H9 (cell line): Measurements from ENCODE around the gene UBE2E3. TPM values are rescaled to one million over a fixed set of nuclear protein-coding genes. Genes with fewer than 3 reads are reported as not detected.

Experiments used
- DNase-seq: peaks from one replicate; pipeline ENCODE4 v3.0.0-alpha.2; 2017
- H2AFZ ChIP-seq: one replicate; pipeline ENCODE4 v1.6.1; 2013; ENCODE audit warnings: mild to moderate bottlenecking, low read length, control low read depth, moderate library complexity
- H2AK5ac ChIP-seq: 2 replicates; pipeline ENCODE4 v1.6.1; 2013; ENCODE audit warnings: low read length, control low read depth, mixed read lengths; ENCODE audit not compliant: insufficient read length
- H2BK120ac ChIP-seq: one replicate; pipeline ENCODE4 v1.6.1; 2013; ENCODE audit warnings: low read depth, mild to moderate bottlenecking, low read length, control low read depth, inconsistent platforms; ENCODE audit not compliant: poor library complexity, severe bottlenecking
- H2BK12ac ChIP-seq: 2 replicates; pipeline ENCODE4 v1.6.1; 2013; ENCODE audit warnings: low read length, control low read depth, mixed read lengths, low read depth; ENCODE audit not compliant: insufficient read length
- H2BK15ac ChIP-seq: 2 replicates; pipeline ENCODE4 v1.6.1; 2013; ENCODE audit warnings: low read depth, low read length, control low read depth
- H2BK20ac ChIP-seq: one replicate; pipeline ENCODE4 v1.6.1; 2013; ENCODE audit warnings: low read depth, mild to moderate bottlenecking, low read length, control low read depth, inconsistent platforms; ENCODE audit not compliant: poor library complexity, severe bottlenecking
- H2BK5ac ChIP-seq: 2 replicates; pipeline ENCODE4 v1.6.1; 2013; ENCODE audit warnings: low read length, control low read depth, mixed read lengths; ENCODE audit not compliant: insufficient read length
- H3K14ac ChIP-seq: 2 replicates; pipeline ENCODE4 v1.6.1; 2013; ENCODE audit warnings: low read length, control low read depth; ENCODE audit not compliant: insufficient read depth
- H3K18ac ChIP-seq: 2 replicates; pipeline ENCODE4 v1.6.1; 2013; ENCODE audit warnings: low read depth, mild to moderate bottlenecking, mixed read lengths, low read length, control low read depth; ENCODE audit not compliant: insufficient read length
- H3K23ac ChIP-seq: 2 replicates; pipeline ENCODE4 v1.6.1; 2013; ENCODE audit warnings: low read length, control low read depth, mixed read lengths, low read depth; ENCODE audit not compliant: insufficient read length
- H3K23me2 ChIP-seq: 2 replicates; pipeline ENCODE4 v1.6.1; 2013; ENCODE audit warnings: low read depth, mild to moderate bottlenecking, mixed read lengths, low read length, control low read depth; ENCODE audit not compliant: insufficient read length, poor library complexity, severe bottlenecking
- H3K27ac ChIP-seq: 2 replicates; pipeline ENCODE4 v1.5.1; 2013; ENCODE audit warnings: low read length, control low read depth, mixed read lengths, low read depth; ENCODE audit not compliant: insufficient read length
- H3K27me3 ChIP-seq: 2 replicates; pipeline ENCODE4 v1.6.1; 2013; ENCODE audit warnings: low read length, control low read depth, inconsistent platforms; ENCODE audit not compliant: insufficient read depth
- H3K4ac ChIP-seq: 2 replicates; pipeline ENCODE4 v1.6.1; 2013; ENCODE audit warnings: low read depth, mild to moderate bottlenecking, control low read depth, inconsistent platforms, low read length, moderate library complexity
- H3K4me1 ChIP-seq: 2 replicates; pipeline ENCODE4 v1.6.1; 2013; ENCODE audit warnings: low read length, control low read depth, inconsistent platforms; ENCODE audit not compliant: insufficient read depth
- H3K4me2 ChIP-seq: 2 replicates; pipeline ENCODE4 v1.6.1; 2013; ENCODE audit warnings: low read length, control low read depth, mixed read lengths; ENCODE audit not compliant: insufficient read length, insufficient read depth
- H3K56ac ChIP-seq: 2 replicates; pipeline ENCODE4 v1.6.1; 2013; ENCODE audit warnings: low read depth, mild to moderate bottlenecking, mixed read lengths, low read length, control low read depth; ENCODE audit not compliant: insufficient read length
- H3K79me1 ChIP-seq: 2 replicates; pipeline ENCODE4 v1.6.1; 2013; ENCODE audit warnings: low read depth, mild to moderate bottlenecking, moderate library complexity, low read length, control low read depth, inconsistent platforms; ENCODE audit not compliant: insufficient read depth, poor library complexity, severe bottlenecking
- H3K79me2 ChIP-seq: 2 replicates; pipeline ENCODE4 v1.6.1; 2013; ENCODE audit warnings: low read length, control low read depth, inconsistent platforms; ENCODE audit not compliant: insufficient read depth
- H3K9ac ChIP-seq: 2 replicates; pipeline ENCODE4 v1.6.1; 2013; ENCODE audit warnings: low read length, control low read depth, mixed read lengths; ENCODE audit not compliant: insufficient read length; ENCODE audit errors: extremely low read depth
- H3K9me3 ChIP-seq: one replicate; pipeline ENCODE4 v1.6.1; 2013; ENCODE audit warnings: low read depth, low read length, inconsistent platforms; ENCODE audit not compliant: control insufficient read depth
- H3T11ph ChIP-seq: one replicate; pipeline ENCODE4 v1.6.1; 2013; ENCODE audit warnings: mild to moderate bottlenecking, low read length, control low read depth, inconsistent platforms
- H4K20me1 ChIP-seq: one replicate; pipeline ENCODE4 v1.6.1; 2013; ENCODE audit not compliant: control insufficient read depth, insufficient read length, insufficient read depth
- H4K5ac ChIP-seq: 2 replicates; pipeline ENCODE4 v1.6.1; 2013; ENCODE audit warnings: low read depth, mild to moderate bottlenecking, mixed read lengths, low read length, control low read depth; ENCODE audit not compliant: insufficient read length
- H4K8ac ChIP-seq: replicated peaks from 2 replicates; pipeline ENCODE4 v1.6.1; 2013; ENCODE audit warnings: low read length, control low read depth, mixed read lengths, low read depth; ENCODE audit not compliant: insufficient read length
- H4K91ac ChIP-seq: 2 replicates; pipeline ENCODE4 v1.6.1; 2013; ENCODE audit warnings: low read depth, mild to moderate bottlenecking, moderate library complexity, mixed read lengths, low read length, control low read depth; ENCODE audit not compliant: insufficient read length
- H3K27ac Mint-ChIP-seq, 3 experiments: 2 replicates in 2 of 3; 3 replicates in 1 of 3; pipeline ENCODE4 v1.8.0; 2020 to 2021; ENCODE audit warnings: mixed read lengths in 3 of 3, mild to moderate bottlenecking in 1 of 3, moderate library complexity in 1 of 3
- H3K27me3 Mint-ChIP-seq: 2 replicates; pipeline ENCODE4 v1.8.0; 2021; ENCODE audit warnings: low read depth, mild to moderate bottlenecking, moderate library complexity, mixed read lengths
- H3K36me3 Mint-ChIP-seq, 3 experiments: 2 replicates in 2 of 3; 3 replicates in 1 of 3; pipeline ENCODE4 v1.8.0; 2020 to 2021; ENCODE audit warnings: low read depth in 3 of 3, mixed read lengths in 3 of 3; ENCODE audit not compliant: insufficient read depth in 1 of 3
- H3K4me1 Mint-ChIP-seq, 2 experiments: 2 replicates each; pipeline ENCODE4 v1.8.0; 2020; ENCODE audit warnings: mixed read lengths in 2 of 2
- H3K4me3 Mint-ChIP-seq, 2 experiments: 2 replicates in 1 of 2; 3 replicates in 1 of 2; pipeline ENCODE4 v1.8.0; 2020 to 2021; ENCODE audit warnings: mild to moderate bottlenecking in 2 of 2, mixed read lengths in 2 of 2, moderate library complexity in 1 of 2
- H3K9me3 Mint-ChIP-seq, 2 experiments: 2 replicates in 1 of 2; 3 replicates in 1 of 2; pipeline ENCODE4 v1.8.0; 2020; ENCODE audit warnings: mild to moderate bottlenecking in 2 of 2, mixed read lengths in 2 of 2, moderate library complexity in 1 of 2
- CTCF ChIP-seq: fragments of 200-600 bp; sonication (generic); conservative IDR thresholded peaks from 3 replicates; pipeline ENCODE4 v1.8.0; 2021; ENCODE audit warnings: antibody characterized with exemption, mild to moderate bottlenecking
- WGBS: extraction: QIAGEN DNeasy Blood & Tissue Kit; methylation state at CpG from one replicate; pipeline ENCODE4 v1.1.7; 2013; ENCODE audit warnings: missing lambda C conversion rate, low lambda C conversion rate, mixed read lengths; ENCODE audit not compliant: insufficient read length; ENCODE audit errors: extremely low coverage; 5-methylcytosine and 5-hydroxymethylcytosine counted together
- total RNA-seq: library from RNA; stranded (reverse); gene quantifications from 2 replicates; pipeline ENCODE4 v1.2.1, GENCODE V29; 2021

Gene UBE2E3
- total RNA-seq, 1 experiment from 2014 or later, result 89.1 TPM

- no peaks in the 10 kb centered on the region for H3K9me3 Mint-ChIP-seq
- H3K56ac ChIP-seq, result no peak overlapping the region
- H2BK15ac ChIP-seq, result no peak overlapping the region
- no peak overlapping the region for H4K5ac ChIP-seq
- no peak overlapping the region for H3K4ac ChIP-seq
- H3K9ac ChIP-seq, result no peak overlapping the region
- H3K79me2 ChIP-seq, result no peaks in the 10 kb centered on the region; the same call in 1 of the 2 replicates
- no peak overlapping the region for H4K8ac ChIP-seq
- H4K91ac ChIP-seq, result no peak overlapping the region
- H4K20me1 ChIP-seq, result no peaks in the 10 kb centered on the region
- H2BK5ac ChIP-seq, result no peak overlapping the region
- no peak overlapping the region for H3K14ac ChIP-seq
- H3K27ac ChIP-seq, result no peak overlapping the region
- H3K36me3 Mint-ChIP-seq, result peaks cover 0 to 8% (median 3%) of the 10 kb centered on the region in 3 experiments; a peak in 4 of 7 replicates
- no peak overlapping the region for H3K4me2 ChIP-seq
- H3K4me1 ChIP-seq, result no peaks in the 10 kb centered on the region
- H3K4me1 Mint-ChIP-seq, result peaks cover 29 to 33% of the 10 kb centered on the region in 2 experiments
- no peak overlapping the region for H2AFZ ChIP-seq
- H2BK12ac ChIP-seq, result no peak overlapping the region
- no peak overlapping the region for H3K18ac ChIP-seq
- H3K27me3 Mint-ChIP-seq, result no peaks in the 10 kb centered on the region
- H2AK5ac ChIP-seq, result no peak overlapping the region
- no peak overlapping the region for H3K23ac ChIP-seq
- H3K9me3 ChIP-seq, result no peaks in the 10 kb centered on the region
- no peaks in the 10 kb centered on the region for H3K27me3 ChIP-seq
- no peak overlapping the region for H2BK20ac ChIP-seq
- no peak overlapping the region for H2BK120ac ChIP-seq
- H3K4me3 Mint-ChIP-seq, result no peak overlapping the region
- no peaks in the 10 kb centered on the region for H3K79me1 ChIP-seq
- DNase-seq, result no peak
- no peak overlapping the region for H3K27ac Mint-ChIP-seq
- no peak overlapping the region for H3T11ph ChIP-seq
- TF ChIP-seq CTCF, result no peak
- no CpG with 5 or more reads among the region's 2 CpGs for WGBS
- H3K23me2 ChIP-seq, result no peaks in the 10 kb centered on the region
Measured at GRCh38 chr2:181054256-181054655, 73.9 kb downstream of the UBE2E3 start.
